ENCODE data around the gene DPYD. TPM values are rescaled to one million over a fixed set of nuclear protein-coding genes. Genes with fewer than 3 reads are reported as not detected.

Gene DPYD
- total RNA-seq, 2 donors from 2014 or later: 11.1 to 11.5 TPM

DNA sequence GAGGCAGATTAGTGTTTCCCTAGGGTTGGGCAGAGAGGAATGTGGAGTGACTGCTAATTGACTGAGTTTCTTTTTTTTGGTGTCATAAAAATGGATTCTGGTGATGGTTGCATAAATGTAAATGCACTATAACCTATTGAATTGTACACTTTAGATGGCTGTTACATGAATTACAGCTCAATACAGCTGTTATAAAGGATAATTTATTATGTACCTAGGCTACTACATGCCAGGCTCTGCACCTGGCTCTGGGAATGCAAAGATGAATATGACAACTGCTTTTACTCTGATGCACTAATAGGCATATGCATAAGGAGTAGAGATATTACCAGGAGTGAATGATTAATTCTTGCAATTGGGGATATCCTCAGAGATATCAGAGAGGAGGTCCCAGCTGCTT lies 854.0 kb downstream of the DPYD start:
- no peaks in the 10 kb centered on the region for H3K27me3 Mint-ChIP-seq
- no peak overlapping the region for H3K4me3 Mint-ChIP-seq
- H3K9me3 Mint-ChIP-seq: peaks cover 3% of the 10 kb centered on the region
- no peaks in the 10 kb centered on the region for H3K36me3 Mint-ChIP-seq (ENCODE audit: low read depth)
- H3K4me1 Mint-ChIP-seq: no peaks in the 10 kb centered on the region
- H3K27ac Mint-ChIP-seq: no peak overlapping the region
- ATAC-seq (replicated peaks): no peak

DNA sequence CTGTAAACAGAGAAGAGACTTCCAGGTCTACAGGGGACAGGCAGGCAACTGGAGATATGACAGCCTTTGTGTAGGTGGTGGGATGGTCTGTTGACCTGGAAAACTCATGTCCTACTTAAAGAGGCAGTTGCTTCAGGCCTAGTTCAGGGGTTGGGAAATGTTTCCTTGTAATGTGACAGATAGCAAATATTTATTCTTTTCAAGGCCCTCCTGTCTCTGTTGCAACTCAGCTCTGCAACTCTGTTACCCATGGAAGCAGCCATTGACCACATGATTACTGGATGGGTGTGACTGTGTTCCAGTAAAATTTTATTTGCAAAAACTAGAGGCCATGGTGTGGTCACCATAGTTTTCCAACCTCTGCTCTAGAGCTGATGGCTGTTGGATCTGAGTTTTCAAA lies 857.3 kb downstream of the DPYD start:
- Mint-ChIP-seq H3K36me3 (ENCODE audit: low read depth) (no peaks in the 10 kb centered on the region), H3K9me3 (peaks cover 11% of the 10 kb centered on the region), H3K4me3 (no peak overlapping the region), H3K27me3 (peaks cover 7% of the 10 kb centered on the region), H3K27ac (no peak overlapping the region), H3K4me1 (no peaks in the 10 kb centered on the region)
- ATAC-seq (replicated peaks): no peak

DNA sequence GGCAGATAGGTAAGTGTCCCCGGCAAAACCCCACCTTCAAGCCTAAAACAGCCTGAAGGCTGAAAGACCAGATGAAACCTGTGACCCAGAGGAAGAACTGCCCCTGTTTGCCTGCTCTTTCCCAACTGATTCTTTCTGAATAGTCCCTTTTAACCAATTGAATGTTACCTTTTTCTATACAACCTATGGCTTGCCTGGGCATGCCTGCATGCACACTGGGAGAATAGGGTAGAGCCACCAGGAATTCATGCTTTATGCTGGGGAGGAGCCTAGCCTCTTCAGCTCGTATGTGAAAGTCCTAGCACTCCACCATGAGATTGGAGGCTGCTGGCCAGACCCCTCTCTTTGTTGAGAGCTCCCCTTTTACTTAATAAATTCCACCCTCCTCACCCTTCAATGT lies 859.2 kb downstream of the DPYD start:
- Mint-ChIP-seq H3K36me3 (ENCODE audit: low read depth) (no peaks in the 10 kb centered on the region), H3K27ac (no peak overlapping the region), H3K27me3 (peaks cover 7% of the 10 kb centered on the region), H3K4me1 (no peaks in the 10 kb centered on the region), H3K4me3 (no peak overlapping the region), H3K9me3 (peaks cover 12% of the 10 kb centered on the region)
- ATAC-seq (replicated peaks): no peak

DNA sequence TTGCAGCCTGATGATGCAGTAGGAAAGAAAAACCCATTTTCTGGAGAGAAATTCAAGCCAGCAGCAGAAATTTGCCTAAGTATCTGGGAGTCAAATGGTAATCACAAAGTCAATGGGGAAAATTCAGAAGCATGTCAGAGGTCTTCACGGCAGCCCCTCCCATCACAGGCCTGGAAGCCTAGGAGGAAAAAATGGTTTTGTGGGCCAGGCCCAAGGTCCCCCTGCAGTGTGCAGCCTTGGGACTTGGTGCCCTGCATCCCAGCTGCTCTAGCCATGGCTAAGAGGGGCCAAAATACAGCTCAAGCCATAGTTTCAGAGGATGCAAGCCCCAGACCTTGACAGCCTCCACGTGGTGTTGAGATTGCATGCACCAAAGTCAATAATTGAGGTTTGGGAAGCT lies 864.4 kb downstream of the DPYD start:
- Mint-ChIP-seq H3K27me3 (peaks cover 10% of the 10 kb centered on the region), H3K4me1 (no peaks in the 10 kb centered on the region)

DNA sequence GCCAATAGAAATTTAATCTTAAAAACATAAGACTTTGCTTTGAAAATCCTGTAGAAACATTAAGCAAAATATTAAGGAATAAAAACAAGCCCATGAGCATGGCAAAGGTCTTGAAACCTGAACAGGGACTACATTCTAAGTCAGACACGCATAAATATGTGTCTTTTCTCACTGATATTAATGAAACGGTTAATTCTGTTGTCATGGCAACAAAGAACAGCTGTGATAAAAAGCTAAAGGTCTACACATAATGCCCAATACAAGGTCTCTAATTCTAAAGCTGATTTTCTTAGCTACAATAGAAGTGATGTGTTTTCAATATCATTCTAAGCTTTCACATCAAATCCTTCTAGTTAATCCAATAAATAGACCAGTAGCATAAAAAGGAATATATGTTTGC lies 867.6 kb downstream of the DPYD start:
- Mint-ChIP-seq H3K4me3 (no peak overlapping the region), H3K4me1 (no peaks in the 10 kb centered on the region), H3K9me3 (peaks cover 7% of the 10 kb centered on the region), H3K27me3 (peaks cover 12% of the 10 kb centered on the region), H3K27ac (no peak overlapping the region), H3K36me3 (ENCODE audit: low read depth) (no peaks in the 10 kb centered on the region)
- no peak for ATAC-seq (replicated peaks)

More for the DNA sequence above, 864.4 kb downstream of the DPYD start:
- Mint-ChIP-seq H3K4me3 (no peak overlapping the region), H3K9me3 (peaks cover 17% of the 10 kb centered on the region), H3K27ac (no peak overlapping the region), H3K36me3 (ENCODE audit: low read depth) (no peaks in the 10 kb centered on the region)
- no peak for ATAC-seq (replicated peaks)

DNA sequence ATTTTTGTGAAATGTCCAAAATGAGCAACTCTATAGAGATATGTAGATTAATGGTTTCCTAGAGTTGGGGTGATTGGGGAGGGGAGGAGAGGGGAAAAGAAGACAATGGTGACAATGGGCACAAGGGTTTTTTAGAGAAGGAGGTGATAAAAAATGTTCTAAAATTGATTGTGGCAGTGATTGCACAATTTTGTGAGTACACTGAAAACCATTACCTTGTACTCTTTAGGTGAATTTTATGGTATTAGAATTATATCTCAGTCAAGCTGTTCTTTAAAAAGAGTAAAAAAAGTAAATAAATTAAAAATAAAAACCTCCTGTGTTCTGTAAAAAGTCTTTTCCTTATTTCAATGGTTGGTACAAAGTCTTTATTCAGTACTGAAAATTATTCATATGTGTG lies 869.0 kb downstream of the DPYD start:
- H3K4me1 Mint-ChIP-seq: no peaks in the 10 kb centered on the region
- H3K27ac Mint-ChIP-seq: no peak overlapping the region
- H3K4me3 Mint-ChIP-seq: no peak overlapping the region
- ATAC-seq (replicated peaks): no peak
- H3K9me3 Mint-ChIP-seq: peaks cover 7% of the 10 kb centered on the region
- H3K27me3 Mint-ChIP-seq: peaks cover 13% of the 10 kb centered on the region
- H3K36me3 Mint-ChIP-seq (ENCODE audit: low read depth): no peaks in the 10 kb centered on the region

DNA sequence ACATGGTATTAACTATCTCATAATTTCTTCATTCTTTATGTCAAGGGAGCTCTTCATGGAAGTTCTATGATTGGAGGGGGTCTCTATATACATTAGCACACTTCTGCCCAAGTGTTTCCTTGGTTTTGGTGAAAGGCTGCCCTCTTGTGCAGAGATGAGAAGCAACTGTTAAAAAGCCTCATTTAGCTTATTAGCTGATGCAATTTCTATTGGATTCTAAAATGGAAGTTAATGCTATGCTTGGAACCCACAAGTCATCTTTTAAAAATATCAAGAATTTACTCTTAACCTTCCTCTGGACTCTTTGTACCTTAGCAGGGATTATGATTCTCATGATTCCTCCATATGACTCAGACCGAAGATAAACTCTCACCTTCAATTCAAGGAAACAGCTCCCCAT lies 870.3 kb downstream of the DPYD start:
- no peaks in the 10 kb centered on the region for H3K36me3 Mint-ChIP-seq (ENCODE audit: low read depth)
- H3K4me1 Mint-ChIP-seq: no peaks in the 10 kb centered on the region
- H3K9me3 Mint-ChIP-seq: peaks cover 3% of the 10 kb centered on the region
- no peak for ATAC-seq (replicated peaks)
- H3K27ac Mint-ChIP-seq: no peak overlapping the region
- no peak overlapping the region for H3K4me3 Mint-ChIP-seq
- peaks cover 13% of the 10 kb centered on the region for H3K27me3 Mint-ChIP-seq

DNA sequence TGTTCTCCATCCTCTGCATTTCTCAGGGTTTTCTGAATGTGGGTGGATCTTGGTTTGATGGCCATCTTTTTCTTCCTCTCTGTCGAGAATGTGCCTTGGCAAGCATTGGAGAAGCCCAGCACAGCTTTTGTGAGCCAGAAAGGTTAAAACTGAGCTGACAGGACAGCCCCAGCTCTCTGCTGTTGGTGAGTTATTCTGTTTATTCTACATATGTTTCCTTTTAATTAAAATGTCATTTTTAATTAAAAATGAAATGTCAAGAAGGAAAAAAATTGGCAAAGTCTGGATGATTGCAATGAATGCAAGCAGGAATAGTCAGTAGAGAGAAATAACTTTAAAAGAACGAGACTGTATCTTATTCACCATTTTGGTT lies 873.4 kb downstream of the DPYD start:
- peaks cover 13% of the 10 kb centered on the region for H3K27me3 Mint-ChIP-seq
- H3K4me1 Mint-ChIP-seq: no peaks in the 10 kb centered on the region
- no peak overlapping the region for H3K4me3 Mint-ChIP-seq
- no peak for ATAC-seq (replicated peaks)
- H3K9me3 Mint-ChIP-seq: no peaks in the 10 kb centered on the region
- H3K27ac Mint-ChIP-seq: no peak overlapping the region
- no peaks in the 10 kb centered on the region for H3K36me3 Mint-ChIP-seq (ENCODE audit: low read depth)

DNA sequence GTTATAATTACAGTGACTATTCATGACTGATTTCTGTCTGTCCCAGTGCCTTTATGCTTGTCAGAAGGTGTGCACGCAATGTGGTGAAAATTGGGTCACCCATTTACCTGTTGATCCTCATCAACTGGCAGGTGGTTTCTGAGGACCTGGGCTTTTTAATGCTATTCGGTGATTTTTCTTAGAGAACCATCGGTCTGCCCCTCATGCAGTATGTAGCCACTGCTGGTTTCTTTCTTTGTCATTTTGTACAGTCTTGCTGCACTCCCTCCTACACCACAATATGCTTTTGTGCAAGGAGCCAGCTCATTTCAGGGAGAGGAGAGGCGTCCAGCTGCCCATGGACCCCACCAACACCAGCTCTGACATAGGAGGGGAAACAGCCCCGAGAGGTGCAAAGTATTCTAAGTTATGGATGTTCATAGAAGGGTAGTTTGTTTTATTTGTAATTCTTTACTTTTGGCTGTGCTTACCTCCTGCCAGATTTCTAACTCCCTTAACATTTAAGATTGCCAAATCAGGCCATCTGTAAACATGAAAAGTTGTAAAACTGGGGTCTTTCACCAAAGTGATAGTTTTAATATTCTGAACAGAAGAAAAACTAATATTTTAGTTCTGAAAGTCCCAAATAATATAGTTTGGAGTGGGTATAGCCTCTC lies 873.9 kb downstream of the DPYD start:
- Mint-ChIP-seq H3K9me3 (no peaks in the 10 kb centered on the region), H3K27me3 (peaks cover 13% of the 10 kb centered on the region), H3K4me3 (no peak overlapping the region), H3K27ac (no peak overlapping the region), H3K4me1 (no peaks in the 10 kb centered on the region), H3K36me3 (ENCODE audit: low read depth) (no peaks in the 10 kb centered on the region)
- ATAC-seq (replicated peaks): no peak

DNA sequence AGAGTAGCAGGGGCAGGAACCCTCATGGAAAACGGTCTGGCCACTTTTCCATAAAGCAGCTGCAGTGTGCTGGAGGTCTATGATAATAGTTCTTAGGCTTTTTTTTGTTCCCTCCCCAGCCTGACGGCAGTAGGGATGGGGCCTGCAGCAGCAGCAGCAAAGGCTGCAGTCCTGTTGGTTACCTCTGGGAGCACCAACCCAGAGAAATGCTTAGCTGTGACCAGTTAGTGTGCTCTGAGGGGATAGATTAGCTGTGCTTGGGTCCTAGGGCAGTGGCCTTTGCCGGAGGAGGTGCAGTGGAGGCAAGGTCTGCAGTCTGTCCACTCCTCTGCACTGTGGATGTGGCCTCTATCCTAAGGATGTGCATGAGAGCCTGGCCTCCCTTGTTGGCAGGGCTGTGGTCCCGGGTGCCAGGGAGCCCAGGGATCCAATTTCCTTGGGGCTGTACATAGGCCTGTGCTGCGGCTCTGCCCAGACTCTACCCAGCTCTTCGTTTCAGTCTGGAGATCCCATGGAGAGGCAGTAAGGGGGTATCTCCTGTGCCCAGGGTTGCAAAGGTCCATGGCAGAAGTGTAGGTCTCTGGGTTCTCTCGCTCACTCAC lies 876.6 kb downstream of the DPYD start:
- Mint-ChIP-seq H3K4me3 (no peak overlapping the region), H3K9me3 (no peaks in the 10 kb centered on the region), H3K27me3 (peaks cover 5% of the 10 kb centered on the region), H3K36me3 (ENCODE audit: low read depth) (no peaks in the 10 kb centered on the region), H3K27ac (no peak overlapping the region), H3K4me1 (no peaks in the 10 kb centered on the region)
- ATAC-seq (replicated peaks): no peak

DNA sequence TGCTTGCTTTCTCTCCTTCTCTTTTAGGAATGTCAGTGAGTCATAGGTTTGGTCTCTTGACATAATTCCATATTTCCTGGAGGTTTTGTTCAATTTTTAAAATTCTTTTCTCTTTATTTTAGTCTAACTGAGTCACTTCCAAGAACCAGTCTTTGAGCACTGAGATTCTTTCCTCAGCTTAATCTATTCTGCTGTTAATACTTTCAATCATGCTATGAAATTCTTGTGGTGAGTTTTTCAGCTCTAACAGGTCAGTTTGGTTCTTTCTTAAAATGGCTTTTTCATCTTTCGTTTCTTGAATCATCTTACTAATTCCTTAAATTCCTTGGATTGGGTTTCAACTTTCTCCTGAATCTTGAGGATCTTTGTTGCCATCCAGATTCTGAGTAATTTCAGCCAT lies 878.3 kb downstream of the DPYD start:
- H3K4me1 Mint-ChIP-seq: no peaks in the 10 kb centered on the region
- H3K36me3 Mint-ChIP-seq (ENCODE audit: low read depth): no peaks in the 10 kb centered on the region
- H3K9me3 Mint-ChIP-seq: no peaks in the 10 kb centered on the region
- no peak for ATAC-seq (replicated peaks)
- H3K4me3 Mint-ChIP-seq: no peak overlapping the region
- H3K27me3 Mint-ChIP-seq: no peaks in the 10 kb centered on the region
- H3K27ac Mint-ChIP-seq: no peak overlapping the region

DNA sequence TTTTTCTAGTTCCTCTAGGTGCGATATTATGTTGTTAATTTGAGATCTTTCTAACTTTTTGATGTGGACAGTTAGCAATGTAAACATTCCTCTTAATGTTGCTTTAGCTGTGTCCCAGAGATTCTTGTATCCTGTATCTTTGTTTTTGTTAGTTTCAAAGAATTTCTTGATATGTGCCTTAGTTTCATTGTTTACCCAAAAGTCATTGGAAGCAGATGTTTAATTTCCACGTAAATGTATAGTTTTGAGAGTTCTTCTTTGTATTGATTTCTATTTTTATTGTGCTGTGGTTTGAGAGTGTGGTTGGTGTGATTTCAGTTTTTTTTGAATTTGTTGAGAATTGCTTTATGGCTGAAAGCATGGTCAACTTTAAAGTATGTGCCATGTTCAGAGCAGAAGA lies 879.8 kb downstream of the DPYD start:
- peaks cover 3% of the 10 kb centered on the region for H3K9me3 Mint-ChIP-seq
- no peaks in the 10 kb centered on the region for H3K4me1 Mint-ChIP-seq
- no peak overlapping the region for H3K4me3 Mint-ChIP-seq
- no peak overlapping the region for H3K27ac Mint-ChIP-seq
- H3K27me3 Mint-ChIP-seq: no peaks in the 10 kb centered on the region
- H3K36me3 Mint-ChIP-seq (ENCODE audit: low read depth): no peaks in the 10 kb centered on the region
- no peak for ATAC-seq (replicated peaks)

DNA sequence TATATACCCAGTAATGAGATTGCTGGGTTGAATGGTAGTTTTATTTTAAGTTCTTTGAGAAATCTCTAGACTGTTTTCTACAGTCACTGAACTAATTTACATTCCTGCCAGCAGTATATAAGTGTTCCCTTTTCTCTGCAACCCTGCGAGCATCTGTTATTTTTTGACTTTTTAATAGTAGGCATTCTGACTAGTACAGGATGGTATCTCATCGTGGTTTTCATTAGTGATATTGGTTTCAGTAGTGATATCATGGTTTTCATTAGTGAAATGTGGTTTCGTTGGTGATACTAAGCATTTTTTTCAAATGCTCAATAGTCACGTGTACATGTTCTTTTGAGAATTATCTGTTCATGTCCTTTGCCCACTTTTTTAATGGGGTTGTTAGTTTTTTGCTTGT lies 882.4 kb downstream of the DPYD start:
- no peak overlapping the region for H3K4me3 Mint-ChIP-seq
- peaks cover 3% of the 10 kb centered on the region for H3K9me3 Mint-ChIP-seq
- ATAC-seq (replicated peaks): no peak
- no peak overlapping the region for H3K27ac Mint-ChIP-seq
- no peaks in the 10 kb centered on the region for H3K36me3 Mint-ChIP-seq (ENCODE audit: low read depth)
- H3K4me1 Mint-ChIP-seq: no peaks in the 10 kb centered on the region
- H3K27me3 Mint-ChIP-seq: peaks cover 3% of the 10 kb centered on the region

DNA sequence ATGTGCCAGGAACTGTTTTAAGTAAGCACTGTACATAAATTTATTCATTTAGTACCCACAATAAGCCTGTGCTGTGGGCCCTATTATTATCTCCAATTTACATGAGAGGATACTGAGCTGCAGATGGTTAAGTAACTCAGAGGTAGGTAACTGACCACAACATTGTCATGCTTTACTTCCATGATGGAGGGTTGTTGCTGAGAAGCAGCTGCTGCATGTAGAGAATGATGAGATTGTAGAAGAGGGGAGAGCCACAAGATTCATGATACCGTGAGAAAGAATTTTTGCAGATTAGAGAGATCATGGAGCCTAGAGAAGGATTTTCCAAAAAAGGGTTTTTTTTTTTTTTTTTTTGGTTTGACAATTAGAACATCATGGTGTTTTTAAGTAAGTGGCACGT lies 886.2 kb downstream of the DPYD start:
- no peak for ATAC-seq (replicated peaks)
- Mint-ChIP-seq H3K9me3 (peaks cover 3% of the 10 kb centered on the region), H3K4me1 (no peaks in the 10 kb centered on the region), H3K27me3 (peaks cover 3% of the 10 kb centered on the region), H3K4me3 (no peak overlapping the region), H3K36me3 (ENCODE audit: low read depth) (no peaks in the 10 kb centered on the region), H3K27ac (no peak overlapping the region)

DNA sequence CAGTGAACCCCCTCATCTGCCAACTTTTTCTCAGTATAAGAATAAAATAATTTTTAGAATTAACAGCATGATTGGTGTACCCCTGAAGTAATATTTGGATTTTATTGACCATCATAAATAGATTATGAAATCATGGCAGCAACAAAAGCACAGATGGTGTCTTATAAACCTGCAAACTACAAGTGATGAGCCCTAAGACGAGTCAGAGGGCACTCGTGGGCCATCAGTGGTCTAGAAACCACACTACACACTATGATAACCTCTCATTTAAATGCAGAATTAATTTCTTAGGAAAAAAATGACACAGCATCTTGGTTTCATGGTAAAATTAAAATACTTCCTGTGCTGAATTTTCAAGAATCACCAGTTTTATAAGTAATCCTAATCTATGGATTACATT lies 886.9 kb downstream of the DPYD start:
- Mint-ChIP-seq H3K27me3 (peaks cover 3% of the 10 kb centered on the region), H3K4me1 (no peaks in the 10 kb centered on the region), H3K27ac (no peak overlapping the region), H3K36me3 (ENCODE audit: low read depth) (no peaks in the 10 kb centered on the region), H3K9me3 (peaks cover 3% of the 10 kb centered on the region), H3K4me3 (no peak overlapping the region)
- ATAC-seq (replicated peaks): no peak
